Thyroid gland (tissue), 4 donors: ENCODE data around the gene UBXN11. TPM values are rescaled to one million over a fixed set of nuclear protein-coding genes. Genes with fewer than 3 reads are reported as not detected.

Experiments used
- DNase-seq, 2 donors: peaks; one replicate each; pipeline ENCODE4 v3.0.0-alpha.2; 2019
- H3K27ac ChIP-seq, 3 donors: fragments of 200-600 bp; sonication (generic); 1 replicate in 2 of 3; 2 replicates in 1 of 3; pipeline ENCODE4 v1.5.1; 2016 to 2019; ENCODE audit warnings: mild to moderate bottlenecking in 1 of 3, moderate library complexity in 1 of 3
- H3K27me3 ChIP-seq: fragments of 200-600 bp; sonication (generic); one replicate; pipeline ENCODE4 v1.5.1; 2019
- H3K36me3 ChIP-seq, 2 donors: fragments of 200-600 bp; sonication (generic); one replicate each; pipeline ENCODE4 v1.5.1; 2016 to 2019
- H3K4me1 ChIP-seq, 2 donors: fragments of 200-600 bp; sonication (generic); one replicate each; pipeline ENCODE4 v1.5.1; 2017 to 2019
- H3K4me3 ChIP-seq, 3 donors: fragments of 200-600 bp; sonication (generic); replicated peaks in 1 of 3; 1 replicate in 2 of 3; 2 replicates in 1 of 3; pipeline ENCODE4 v1.5.1; 2016; ENCODE audit warnings: mild to moderate bottlenecking in 1 of 3
- H3K9me3 ChIP-seq: fragments of 200-600 bp; sonication (generic); one replicate; pipeline ENCODE4 v1.5.1; 2017
- CTCF ChIP-seq, 6 experiments: fragments of 200-600 bp in 3 of 6; fragments of 450-650 bp in 3 of 6; sonication (generic) in 3 of 6; IDR thresholded peaks; one replicate each; pipeline ENCODE4 v1.5.1; 2016 to 2019; ENCODE audit warnings: antibody characterized with exemption in 6 of 6, mild to moderate bottlenecking in 2 of 6, inconsistent platforms in 1 of 6, moderate library complexity in 1 of 6
- POLR2A ChIP-seq, 2 donors: fragments of 450-650 bp; IDR thresholded peaks; one replicate each; pipeline ENCODE4 v1.6.1; 2017; ENCODE audit warnings: antibody characterized with exemption in 2 of 2, mild to moderate bottlenecking in 2 of 2, moderate library complexity in 1 of 2
- WGBS, 2 donors: methylation state at CpG; one replicate each; pipeline ENCODE4 v1.1.5; 2017; 5-methylcytosine and 5-hydroxymethylcytosine counted together
- intact Hi-C: fragments of 100-400 bp; cut with DNase I; formaldehyde crosslinking; loops from one replicate; pipeline ENCODE4 v1.15.1; 2023
- total RNA-seq, 4 donors: library from RNA; depleted of rRNA; stranded (reverse); fragments of >200 nt; gene quantifications; one replicate each; pipeline ENCODE4 v1.2.3, GENCODE V29; 2016

Gene UBXN11
- total RNA-seq, 4 donors from 2014 or later: 23.9 to 35.4 (median 30.2) TPM

GRCh38 chr1:26344147-26344920, 37.9 kb upstream of the UBXN11 start:
- WGBS, 2 donors: 90 to 96% methylated on average over 14 to 15 of the region's 15 CpGs

GRCh38 chr1:26340047-26340481, 33.6 kb upstream of the UBXN11 start:
- H3K4me1 ChIP-seq: peaks cover 0 to 13% of the 10 kb centered on the region in 2 donors
- no peaks in the 10 kb centered on the region for H3K27me3 ChIP-seq
- no peaks in the 10 kb centered on the region for H3K36me3 ChIP-seq
- no peak for DNase-seq
- no peak overlapping the region for H3K4me3 ChIP-seq
- H3K27ac ChIP-seq: no peak overlapping the region
- 76 to 80% methylated on average over 4 of the region's 4 CpGs for WGBS, 2 donors
- intact Hi-C loops: no loop called here
- H3K9me3 ChIP-seq: no peaks in the 10 kb centered on the region
- TF ChIP-seq POLR2A (IDR thresholded peaks at IDR 0.05): no peak
- no peak for TF ChIP-seq CTCF (IDR thresholded peaks at IDR 0.05)

More at GRCh38 chr1:26344147-26344920, 37.9 kb upstream of the UBXN11 start:
- Histone ChIP-seq H3K36me3 (no peaks in the 10 kb centered on the region), H3K4me3 (no peak overlapping the region), H3K27ac (no peak overlapping the region), H3K27me3 (no peaks in the 10 kb centered on the region), H3K4me1 (no peaks in the 10 kb centered on the region), H3K9me3 (no peaks in the 10 kb centered on the region)
- TF ChIP-seq POLR2A (IDR thresholded peaks at IDR 0.05): no peak
- TF ChIP-seq CTCF (IDR thresholded peaks at IDR 0.05): no peak
- DNase-seq: no peak
- intact Hi-C loops: no loop called here

- TF ChIP-seq CTCF (IDR thresholded peaks at IDR 0.05) (no peak), POLR2A (IDR thresholded peaks at IDR 0.05) (no peak)
Observed at GRCh38 chr1:26338670-26339069, 32.2 kb upstream of the UBXN11 start.

GRCh38 chr1:26337625-26338024, 31.2 kb upstream of the UBXN11 start:
- TF ChIP-seq POLR2A (IDR thresholded peaks at IDR 0.05) (no peak), CTCF (IDR thresholded peaks at IDR 0.05) (no peak)
- Histone ChIP-seq H3K27ac (no peak overlapping the region), H3K36me3 (no peaks in the 10 kb centered on the region), H3K9me3 (no peaks in the 10 kb centered on the region), H3K27me3 (no peaks in the 10 kb centered on the region), H3K4me3 (no peak overlapping the region), H3K4me1 (peaks cover 0 to 13% of the 10 kb centered on the region in 2 donors)
- intact Hi-C loops: no loop called here
- no peak for DNase-seq
- 66 to 80% methylated on average over 3 to 4 of the region's 4 CpGs for WGBS, 2 donors

More at GRCh38 chr1:26338670-26339069, 32.2 kb upstream of the UBXN11 start:
- Histone ChIP-seq H3K36me3 (no peaks in the 10 kb centered on the region), H3K27me3 (no peaks in the 10 kb centered on the region), H3K27ac (no peak overlapping the region), H3K9me3 (no peaks in the 10 kb centered on the region), H3K4me3 (no peak overlapping the region), H3K4me1 (peaks cover 0 to 13% of the 10 kb centered on the region in 2 donors)
- DNase-seq: no peak
- intact Hi-C loops: no loop called here
- 75 to 84% methylated on average over 1 of the region's 1 CpG for WGBS, 2 donors

GRCh38 chr1:26337206-26337535, 30.7 kb upstream of the UBXN11 start:
- WGBS, 2 donors: 78 to 93% methylated on average over 7 of the region's 7 CpGs
- TF ChIP-seq CTCF (IDR thresholded peaks at IDR 0.05) (no peak), POLR2A (IDR thresholded peaks at IDR 0.05) (no peak)
- no peaks in the 10 kb centered on the region for H3K36me3 ChIP-seq
- no peaks in the 10 kb centered on the region for H3K9me3 ChIP-seq
- no peak for DNase-seq
- H3K4me3 ChIP-seq: no peak overlapping the region
- H3K4me1 ChIP-seq: peaks cover 0 to 13% of the 10 kb centered on the region in 2 donors
- no peaks in the 10 kb centered on the region for H3K27me3 ChIP-seq
- intact Hi-C loops: no loop called here
- no peak overlapping the region for H3K27ac ChIP-seq
